Stimulated activated memory B cell treated with anti-CD40 and anti-IgM and Interleukin-4, amounts not matched to agents 10 μg/mL and 1 μg/mL and 100 μg/mL, for 72 hours (primary cell): Measurements from ENCODE around the gene ARHGAP18.

ENCODE experiments used
- ATAC-seq: fragments of 150-1000 bp; cut with Tn5 transposase; 2 replicates; pipeline ENCODE4 v1.10.0; 2021
- H3K27ac Mint-ChIP-seq: one replicate; pipeline ENCODE4 v1.8.0; 2022; ENCODE audit warnings: mild to moderate bottlenecking, mixed read lengths
- H3K27me3 Mint-ChIP-seq: one replicate; pipeline ENCODE4 v1.8.0; 2022; ENCODE audit warnings: mixed read lengths
- H3K36me3 Mint-ChIP-seq: one replicate; pipeline ENCODE4 v1.8.0; 2022; ENCODE audit warnings: mixed read lengths
- H3K4me1 Mint-ChIP-seq: one replicate; pipeline ENCODE4 v1.8.0; 2022; ENCODE audit warnings: mixed read lengths
- H3K4me3 Mint-ChIP-seq: one replicate; pipeline ENCODE4 v1.8.0; 2022; ENCODE audit warnings: mild to moderate bottlenecking, moderate library complexity, mixed read lengths
- H3K9me3 Mint-ChIP-seq: one replicate; pipeline ENCODE4 v1.8.0; 2022; ENCODE audit warnings: mixed read lengths

Gene ARHGAP18

DNA sequence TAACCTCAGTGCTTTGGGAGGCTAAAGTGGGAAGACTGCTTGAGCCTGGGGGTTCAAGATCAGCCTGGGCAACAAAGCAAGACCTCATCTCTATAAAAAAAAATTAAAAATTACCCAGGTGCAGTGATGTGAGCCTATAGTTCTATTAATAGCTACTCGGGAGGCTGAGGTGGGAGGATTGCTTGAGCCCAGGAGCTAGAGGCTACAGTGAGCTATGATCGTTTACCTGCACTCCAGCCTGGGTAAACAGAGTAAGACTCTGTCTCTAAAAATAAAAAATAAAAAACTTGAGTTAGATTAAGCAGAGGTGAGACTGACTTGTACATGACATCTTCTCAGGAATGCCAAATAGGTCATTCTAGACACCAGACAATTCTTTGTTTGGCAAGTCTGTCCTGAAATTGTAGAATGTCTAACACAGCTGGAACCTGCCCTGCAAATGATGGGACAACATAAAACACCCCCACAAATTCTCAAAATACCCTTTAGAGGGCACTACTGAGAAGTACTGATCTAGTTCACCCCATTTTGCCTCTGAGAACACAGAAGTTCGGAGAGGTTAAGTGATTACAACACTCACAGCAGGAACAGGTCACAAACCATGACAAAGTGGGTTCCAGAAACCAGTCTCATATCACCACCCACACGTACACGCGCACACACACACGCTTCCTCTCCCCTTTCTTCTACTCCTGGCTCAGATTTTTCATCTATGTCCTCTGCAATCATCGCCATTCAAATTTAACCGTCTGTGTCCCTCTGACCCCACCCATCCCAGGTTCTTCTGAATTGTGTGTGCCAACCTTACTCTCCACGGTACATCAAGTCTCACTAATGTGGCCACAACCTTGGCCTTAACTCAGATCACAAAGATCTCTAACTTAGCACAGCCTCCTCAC is 38.3 kb downstream of the ARHGAP18 start:
- peak; percentile 94 for ATAC-seq
- no peaks in the 10 kb centered on the region for H3K9me3 Mint-ChIP-seq

DNA sequence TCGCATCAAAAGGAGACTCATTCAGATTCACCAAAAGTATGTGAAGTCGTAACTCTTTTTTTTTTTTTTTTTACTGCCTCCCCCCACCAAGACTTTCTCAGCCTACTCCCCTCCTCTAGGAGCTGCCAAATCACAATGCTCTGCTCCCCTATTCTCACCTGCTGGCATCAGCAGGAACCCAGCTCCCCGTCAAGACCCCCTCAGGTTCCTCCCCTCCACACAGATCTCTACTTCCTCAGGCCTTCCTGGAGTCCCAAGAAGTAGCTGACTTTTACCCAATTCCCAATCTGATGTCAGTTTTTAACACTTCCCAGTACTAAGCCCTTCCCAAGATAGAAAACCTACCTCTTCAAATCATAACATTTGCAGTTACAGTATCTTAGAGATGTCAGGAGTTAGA is 39.3 kb downstream of the ARHGAP18 start:
- Mint-ChIP-seq H3K27me3 (no peaks in the 10 kb centered on the region), H3K9me3 (no peaks in the 10 kb centered on the region), H3K36me3 (no peaks in the 10 kb centered on the region), H3K4me3 (no peak overlapping the region), H3K4me1 (peaks cover 42% of the 10 kb centered on the region), H3K27ac (peak overlapping the region; percentile 90)
- no peak for ATAC-seq

More for the DNA sequence above, 38.3 kb downstream of the ARHGAP18 start:
- Mint-ChIP-seq H3K4me3 (peak overlapping the region; percentile 36), H3K27ac (peak overlapping the region; percentile 90), H3K36me3 (no peaks in the 10 kb centered on the region), H3K27me3 (no peaks in the 10 kb centered on the region), H3K4me1 (peaks cover 49% of the 10 kb centered on the region)

DNA sequence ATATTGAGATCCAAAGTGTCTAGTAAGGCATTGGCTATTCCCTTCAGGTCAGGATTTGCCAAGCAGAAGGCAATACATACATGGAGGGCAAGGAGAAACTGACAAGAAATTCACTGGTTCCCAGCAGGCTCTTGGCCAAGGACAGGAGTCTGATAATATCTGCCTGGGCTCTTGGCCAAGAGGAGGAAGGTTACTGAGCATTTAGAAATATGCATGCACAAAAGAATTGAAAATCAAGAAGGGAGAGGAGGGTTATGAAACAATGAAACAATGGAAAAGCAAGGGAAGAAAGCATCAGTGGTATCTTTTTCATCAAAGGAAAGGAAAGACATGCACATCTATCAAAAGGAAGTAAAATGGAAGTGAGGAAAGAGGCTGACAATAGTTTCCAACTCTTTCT is 42.4 kb downstream of the ARHGAP18 start:
- Mint-ChIP-seq H3K27me3 (no peaks in the 10 kb centered on the region), H3K36me3 (no peaks in the 10 kb centered on the region), H3K27ac (no peak overlapping the region), H3K4me3 (no peak overlapping the region), H3K4me1 (peaks cover 28% of the 10 kb centered on the region), H3K9me3 (no peaks in the 10 kb centered on the region)
- ATAC-seq: no peak

DNA sequence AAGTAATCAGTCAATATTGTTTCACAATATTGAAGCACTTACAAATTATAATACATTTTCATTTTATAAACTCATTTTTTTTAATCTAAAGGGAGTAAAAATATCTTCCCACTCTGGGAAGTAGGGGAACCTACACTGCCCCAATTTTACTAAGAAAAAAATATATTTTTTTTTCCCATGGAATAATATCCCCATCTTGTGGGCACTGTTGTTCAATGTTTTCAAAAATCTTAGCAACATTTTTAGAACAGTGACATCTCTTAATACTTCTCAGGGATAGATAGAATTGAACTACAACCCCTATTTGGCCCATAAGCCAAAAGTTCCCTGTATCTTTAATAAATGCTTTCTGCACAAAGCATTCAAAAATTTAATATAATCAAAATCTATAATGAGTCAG is 42.9 kb downstream of the ARHGAP18 start:
- Mint-ChIP-seq H3K36me3 (no peaks in the 10 kb centered on the region), H3K4me1 (peaks cover 28% of the 10 kb centered on the region), H3K9me3 (no peaks in the 10 kb centered on the region), H3K27me3 (no peaks in the 10 kb centered on the region), H3K27ac (no peak overlapping the region), H3K4me3 (no peak overlapping the region)
- ATAC-seq: no peak

DNA sequence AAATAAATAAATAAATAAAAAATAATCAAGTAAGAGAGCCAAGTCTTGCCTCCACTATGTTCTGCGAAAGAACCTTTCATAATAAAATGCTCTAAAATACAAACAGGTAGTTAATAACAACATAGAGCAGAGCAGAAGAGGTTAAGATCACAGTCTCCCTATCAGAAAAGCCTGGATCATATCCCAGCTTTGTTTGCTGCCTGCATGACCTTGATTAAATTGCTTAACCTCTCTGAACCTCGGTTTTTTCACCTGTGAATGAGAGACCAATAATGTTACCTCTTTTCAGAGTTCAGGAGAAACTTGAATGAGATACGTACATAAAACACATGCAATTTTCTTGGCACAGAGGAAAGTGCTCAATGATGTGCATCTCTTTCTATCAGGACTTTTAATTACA is 44.4 kb downstream of the ARHGAP18 start:
- Mint-ChIP-seq H3K27me3 (no peaks in the 10 kb centered on the region), H3K4me3 (no peak overlapping the region), H3K36me3 (peaks cover 5% of the 10 kb centered on the region), H3K9me3 (no peaks in the 10 kb centered on the region), H3K4me1 (peaks cover 19% of the 10 kb centered on the region), H3K27ac (no peak overlapping the region)
- ATAC-seq: no peak

DNA sequence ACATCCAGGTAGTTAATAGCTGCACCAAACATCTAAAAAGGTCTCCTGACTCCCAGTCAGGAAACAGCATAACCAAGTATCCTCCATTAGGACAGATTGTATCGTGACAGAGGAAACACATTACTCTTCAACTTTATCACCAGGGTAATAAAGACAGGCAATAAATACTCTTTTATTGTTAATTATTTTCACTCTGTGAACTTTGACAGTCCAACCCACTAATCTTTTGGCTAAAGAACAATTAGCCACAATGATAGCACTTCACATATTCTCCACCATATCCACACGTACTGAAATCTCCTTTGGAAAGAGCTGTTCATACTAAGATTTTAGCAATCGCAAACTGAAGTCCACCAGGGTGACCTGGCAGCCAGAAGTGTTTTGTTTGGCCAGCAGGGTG is 46.4 kb downstream of the ARHGAP18 start:
- Mint-ChIP-seq H3K9me3 (no peaks in the 10 kb centered on the region), H3K4me3 (no peak overlapping the region), H3K27ac (no peak overlapping the region), H3K36me3 (peaks cover 15% of the 10 kb centered on the region), H3K4me1 (peaks cover 14% of the 10 kb centered on the region), H3K27me3 (no peaks in the 10 kb centered on the region)
- no peak for ATAC-seq

DNA sequence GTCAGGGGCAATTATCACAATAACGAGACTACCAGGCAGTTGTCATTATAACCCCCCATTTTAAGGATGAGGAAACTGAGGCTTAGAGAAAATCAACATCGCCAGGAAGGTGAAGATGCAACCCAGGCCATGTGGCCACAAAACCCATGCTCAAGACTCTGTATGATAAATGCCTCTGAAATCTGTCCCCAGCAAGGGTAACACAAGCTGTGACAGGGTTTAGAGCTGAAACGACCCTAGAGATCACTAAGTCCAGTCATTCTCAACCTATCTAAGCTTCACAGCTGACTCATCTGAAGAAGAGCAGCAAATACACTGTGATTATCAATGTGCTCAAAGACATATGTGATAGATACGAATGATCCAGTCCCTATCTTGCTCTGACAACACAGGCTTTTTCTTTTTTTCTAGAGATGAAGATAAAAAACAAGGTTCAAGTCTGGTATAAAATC is 47.0 kb downstream of the ARHGAP18 start:
- no peak overlapping the region for H3K27ac Mint-ChIP-seq
- peaks cover 11% of the 10 kb centered on the region for H3K4me1 Mint-ChIP-seq
- no peak overlapping the region for H3K4me3 Mint-ChIP-seq
- peaks cover 15% of the 10 kb centered on the region for H3K36me3 Mint-ChIP-seq
- no peaks in the 10 kb centered on the region for H3K27me3 Mint-ChIP-seq
- no peak for ATAC-seq
- no peaks in the 10 kb centered on the region for H3K9me3 Mint-ChIP-seq

DNA sequence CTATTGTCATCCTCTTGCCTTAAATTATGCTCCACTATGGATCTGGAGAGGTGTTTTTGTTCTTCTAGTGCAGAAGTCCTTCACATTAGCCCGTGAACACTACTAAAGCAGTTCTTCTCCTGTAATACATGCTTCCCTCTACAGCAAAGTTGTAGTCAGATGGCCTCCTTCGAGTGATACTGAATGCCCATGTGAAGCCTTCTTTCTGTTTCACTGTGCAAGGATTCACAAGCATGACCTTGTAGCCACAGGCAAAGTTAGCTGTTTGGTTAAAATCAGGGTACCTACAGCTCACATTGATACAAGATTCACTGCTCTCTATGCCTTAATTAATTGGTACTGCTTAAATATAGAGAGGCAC is 47.6 kb downstream of the ARHGAP18 start:
- H3K9me3 Mint-ChIP-seq: no peaks in the 10 kb centered on the region
- ATAC-seq: no peak
- peaks cover 11% of the 10 kb centered on the region for H3K4me1 Mint-ChIP-seq
- H3K27me3 Mint-ChIP-seq: no peaks in the 10 kb centered on the region
- H3K4me3 Mint-ChIP-seq: no peak overlapping the region
- peaks cover 15% of the 10 kb centered on the region for H3K36me3 Mint-ChIP-seq
- peak overlapping the region; percentile 53 for H3K27ac Mint-ChIP-seq

DNA sequence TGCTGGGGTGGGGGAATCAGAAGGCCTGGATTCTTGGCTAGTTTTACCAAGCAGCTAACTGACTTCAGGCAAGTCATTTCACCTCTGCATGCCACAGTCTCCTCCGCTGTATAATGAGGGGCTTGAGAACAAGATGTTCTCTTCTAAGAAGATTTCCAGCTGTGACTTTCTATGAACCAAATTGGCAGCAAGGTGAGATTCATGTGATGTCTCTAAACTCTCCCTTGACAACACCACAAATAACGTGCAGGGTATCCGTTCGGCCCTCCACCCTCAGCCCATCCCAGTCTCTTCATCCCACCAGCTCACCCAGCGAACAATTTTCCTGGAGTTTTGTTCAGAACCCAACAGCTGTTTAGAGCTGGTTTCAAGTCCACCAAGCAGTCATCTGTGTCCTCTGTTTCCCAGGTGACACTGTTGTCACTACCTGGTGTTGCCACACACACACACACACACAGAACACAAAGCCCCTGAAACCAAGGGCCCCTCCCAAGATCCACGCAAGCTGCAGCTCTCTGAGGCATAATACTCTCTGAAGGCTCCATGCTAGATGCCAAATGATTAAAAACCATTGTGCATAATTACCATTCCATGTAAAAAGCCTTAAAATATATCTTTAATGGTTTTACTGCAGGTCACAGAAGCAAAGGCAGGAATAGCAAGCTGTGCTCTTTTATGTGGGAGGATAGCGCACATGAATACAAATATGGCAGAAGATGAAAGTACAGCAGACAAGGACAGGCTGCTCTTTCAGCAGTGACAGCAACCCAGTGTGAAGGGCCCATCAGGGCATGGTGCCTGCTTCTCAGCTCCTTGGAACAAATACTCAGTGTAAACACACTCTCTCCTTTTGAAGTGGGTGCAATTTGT is 48.2 kb downstream of the ARHGAP18 start:
- Mint-ChIP-seq H3K4me1 (peaks cover 11% of the 10 kb centered on the region), H3K9me3 (no peaks in the 10 kb centered on the region), H3K36me3 (peaks cover 15% of the 10 kb centered on the region), H3K4me3 (no peak overlapping the region), H3K27ac (peak overlapping the region; percentile 53), H3K27me3 (no peaks in the 10 kb centered on the region)
- ATAC-seq: no peak

DNA sequence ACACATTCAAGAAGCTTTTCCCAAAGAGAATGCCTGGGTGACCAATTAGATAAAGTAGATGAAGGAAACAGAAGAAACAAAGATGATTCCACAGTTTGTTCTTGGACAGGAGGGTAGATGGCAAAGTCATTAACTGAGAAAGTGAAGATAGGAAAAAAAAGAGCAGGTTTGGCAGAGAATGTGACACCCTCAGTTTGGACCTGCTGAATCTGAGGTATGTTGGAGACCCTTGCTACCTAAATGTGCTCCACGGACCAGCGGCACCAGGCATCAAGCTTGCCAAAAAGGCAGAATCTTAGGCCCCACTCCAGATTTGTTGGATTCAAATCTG is 49.7 kb downstream of the ARHGAP18 start:
- peaks cover 11% of the 10 kb centered on the region for H3K4me1 Mint-ChIP-seq
- H3K4me3 Mint-ChIP-seq: no peak overlapping the region
- no peaks in the 10 kb centered on the region for H3K9me3 Mint-ChIP-seq
- peaks cover 15% of the 10 kb centered on the region for H3K36me3 Mint-ChIP-seq
- no peak overlapping the region for H3K27ac Mint-ChIP-seq
- ATAC-seq: no peak
- no peaks in the 10 kb centered on the region for H3K27me3 Mint-ChIP-seq

DNA sequence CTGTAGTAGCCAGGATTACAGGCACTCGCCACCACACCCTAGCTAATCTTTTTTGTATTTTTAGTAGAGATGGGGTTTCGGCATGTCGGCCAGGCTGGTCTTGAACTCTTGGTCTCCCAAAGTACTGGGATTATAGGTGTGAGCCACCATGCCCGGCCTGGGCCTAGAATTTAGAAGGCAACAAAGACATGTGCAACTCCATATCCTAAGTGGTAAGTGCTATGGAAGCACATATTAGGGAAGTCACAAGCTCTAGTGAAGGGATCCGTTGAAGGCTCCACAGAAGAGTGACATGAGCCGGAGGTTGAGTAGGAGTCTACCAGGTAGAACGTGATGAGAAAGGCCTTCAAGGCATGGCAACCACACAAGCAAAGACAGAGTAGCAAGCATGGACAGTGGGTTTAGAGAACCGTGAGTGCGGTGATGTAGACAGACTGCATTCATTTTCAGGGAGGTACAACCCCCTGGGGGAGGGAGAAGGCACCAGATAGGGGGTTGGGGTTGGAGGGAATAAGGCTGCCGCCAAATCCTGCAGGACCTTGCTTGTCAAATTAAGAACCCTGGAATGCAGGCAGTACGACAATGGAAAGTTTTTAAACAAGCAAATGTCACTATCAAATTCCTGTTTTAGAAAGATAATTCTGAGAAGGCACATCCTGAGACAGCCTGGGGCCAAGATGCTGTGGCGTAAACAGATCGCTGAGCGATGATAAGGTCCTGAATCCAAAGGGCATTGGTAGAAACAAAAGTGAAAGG is 50.2 kb downstream of the ARHGAP18 start:
- no peak overlapping the region for H3K27ac Mint-ChIP-seq
- peaks cover 11% of the 10 kb centered on the region for H3K4me1 Mint-ChIP-seq
- H3K9me3 Mint-ChIP-seq: no peaks in the 10 kb centered on the region
- no peaks in the 10 kb centered on the region for H3K27me3 Mint-ChIP-seq
- no peak overlapping the region for H3K4me3 Mint-ChIP-seq
- H3K36me3 Mint-ChIP-seq: peaks cover 15% of the 10 kb centered on the region
- no peak for ATAC-seq

DNA sequence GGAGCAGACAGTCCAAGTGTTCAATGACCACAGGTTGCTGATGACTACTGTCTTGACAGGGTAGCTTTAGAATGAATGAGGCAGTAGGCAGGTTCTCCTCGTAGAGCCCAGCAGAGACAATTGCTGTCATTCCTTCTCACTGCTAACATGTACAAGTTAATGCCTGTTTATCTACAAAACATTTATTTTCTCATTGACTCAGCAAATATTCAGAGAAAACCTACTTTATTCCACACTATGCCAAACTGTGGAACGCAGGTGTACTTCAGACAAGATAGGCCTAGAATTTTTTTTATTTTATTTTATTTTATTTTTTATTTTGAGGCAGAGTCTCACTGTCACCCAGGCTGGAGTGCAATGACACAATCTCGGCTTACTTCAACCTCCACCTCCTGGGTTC is 50.8 kb downstream of the ARHGAP18 start:
- H3K36me3 Mint-ChIP-seq: peaks cover 15% of the 10 kb centered on the region
- H3K4me3 Mint-ChIP-seq: no peak overlapping the region
- H3K27me3 Mint-ChIP-seq: no peaks in the 10 kb centered on the region
- H3K9me3 Mint-ChIP-seq: no peaks in the 10 kb centered on the region
- no peak overlapping the region for H3K27ac Mint-ChIP-seq
- ATAC-seq: no peak
- peaks cover 11% of the 10 kb centered on the region for H3K4me1 Mint-ChIP-seq

DNA sequence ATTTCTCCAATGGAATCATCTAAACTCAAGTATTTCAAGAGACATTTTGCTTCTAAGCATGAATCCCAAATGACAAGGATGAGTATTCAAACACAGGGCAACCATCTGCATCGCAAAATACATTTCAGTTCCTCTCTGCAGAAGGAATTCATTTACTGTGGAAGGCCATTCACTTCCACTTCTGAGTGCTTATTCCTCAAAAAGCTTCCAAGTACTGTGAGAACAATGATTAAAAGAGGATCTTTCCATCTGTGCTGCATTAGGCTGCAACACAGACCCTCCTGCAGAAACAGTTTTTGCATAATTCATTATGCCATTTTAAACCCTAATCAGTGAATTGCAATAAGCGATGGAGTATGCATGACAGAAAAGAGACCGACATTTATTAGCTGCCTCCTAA is 52.5 kb downstream of the ARHGAP18 start:
- no peak overlapping the region for H3K27ac Mint-ChIP-seq
- H3K27me3 Mint-ChIP-seq: no peaks in the 10 kb centered on the region

DNA sequence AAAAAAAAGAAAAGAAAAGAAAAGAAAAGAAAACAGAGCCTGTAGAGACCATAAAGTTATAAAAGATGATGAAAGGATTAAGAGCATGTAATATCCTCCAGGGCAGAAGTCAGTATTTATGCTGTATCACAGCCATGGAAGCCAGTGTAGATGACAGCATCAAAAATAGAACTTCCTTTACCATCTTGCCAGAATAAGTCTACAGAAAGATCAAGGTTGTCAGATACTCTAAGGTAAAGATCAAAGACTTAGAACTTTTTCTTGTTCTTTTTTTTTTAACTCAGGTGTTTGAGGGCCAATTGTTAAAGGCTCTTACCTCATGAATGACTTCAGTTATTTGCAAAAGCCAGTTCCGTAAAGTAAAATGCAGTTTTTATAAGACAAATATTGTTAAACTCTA is 54.6 kb downstream of the ARHGAP18 start:
- peaks cover 22% of the 10 kb centered on the region for H3K36me3 Mint-ChIP-seq
- H3K27me3 Mint-ChIP-seq: no peaks in the 10 kb centered on the region
- no peak for ATAC-seq
- no peaks in the 10 kb centered on the region for H3K4me1 Mint-ChIP-seq
- H3K27ac Mint-ChIP-seq: no peak overlapping the region
- H3K9me3 Mint-ChIP-seq: no peaks in the 10 kb centered on the region
- H3K4me3 Mint-ChIP-seq: no peak overlapping the region

More for the DNA sequence above, 52.5 kb downstream of the ARHGAP18 start:
- H3K9me3 Mint-ChIP-seq: no peaks in the 10 kb centered on the region
- no peak overlapping the region for H3K4me3 Mint-ChIP-seq
- peaks cover 15% of the 10 kb centered on the region for H3K36me3 Mint-ChIP-seq
- no peak for ATAC-seq
- peaks cover 10% of the 10 kb centered on the region for H3K4me1 Mint-ChIP-seq

DNA sequence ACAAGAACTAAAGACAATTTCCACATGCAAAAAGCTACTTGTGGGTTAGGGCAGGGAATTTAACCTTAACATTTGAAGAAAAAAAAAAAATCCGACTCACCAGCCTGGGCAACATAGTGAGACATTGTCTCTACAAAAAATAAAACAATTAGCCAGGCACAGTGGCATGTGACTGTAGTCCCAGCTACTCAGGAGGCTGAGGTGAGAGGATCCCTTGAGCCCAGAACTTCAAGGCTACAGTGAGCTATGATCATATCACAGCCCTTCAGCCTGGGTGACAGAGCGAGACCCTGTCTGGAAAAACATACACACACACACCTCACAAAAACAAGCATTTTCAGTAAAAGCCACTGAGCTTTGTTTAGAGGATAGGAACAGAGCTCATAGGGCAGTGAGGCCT is 56.2 kb downstream of the ARHGAP18 start:
- H3K36me3 Mint-ChIP-seq: peaks cover 14% of the 10 kb centered on the region
- H3K9me3 Mint-ChIP-seq: no peaks in the 10 kb centered on the region

More for the DNA sequence above, 56.2 kb downstream of the ARHGAP18 start:
- no peaks in the 10 kb centered on the region for H3K27me3 Mint-ChIP-seq
- ATAC-seq: no peak
- H3K4me1 Mint-ChIP-seq: no peaks in the 10 kb centered on the region
- no peak overlapping the region for H3K4me3 Mint-ChIP-seq
- no peak overlapping the region for H3K27ac Mint-ChIP-seq
